ENCODE data around the gene NXPE4. TPM values are rescaled to one million over a fixed set of nuclear protein-coding genes. Genes with fewer than 3 reads are reported as not detected.
"Not testable (repeated sequence)": the region's sequence is repeated elsewhere in the genome, so short reads cannot be mapped to it uniquely, and the experiment has no call there.

The NXPE4 gene
- total RNA-seq, 8 experiments from 2014 or later = 0.14 to 0.24 (median 0.14) TPM; not detected in 5

DNA sequence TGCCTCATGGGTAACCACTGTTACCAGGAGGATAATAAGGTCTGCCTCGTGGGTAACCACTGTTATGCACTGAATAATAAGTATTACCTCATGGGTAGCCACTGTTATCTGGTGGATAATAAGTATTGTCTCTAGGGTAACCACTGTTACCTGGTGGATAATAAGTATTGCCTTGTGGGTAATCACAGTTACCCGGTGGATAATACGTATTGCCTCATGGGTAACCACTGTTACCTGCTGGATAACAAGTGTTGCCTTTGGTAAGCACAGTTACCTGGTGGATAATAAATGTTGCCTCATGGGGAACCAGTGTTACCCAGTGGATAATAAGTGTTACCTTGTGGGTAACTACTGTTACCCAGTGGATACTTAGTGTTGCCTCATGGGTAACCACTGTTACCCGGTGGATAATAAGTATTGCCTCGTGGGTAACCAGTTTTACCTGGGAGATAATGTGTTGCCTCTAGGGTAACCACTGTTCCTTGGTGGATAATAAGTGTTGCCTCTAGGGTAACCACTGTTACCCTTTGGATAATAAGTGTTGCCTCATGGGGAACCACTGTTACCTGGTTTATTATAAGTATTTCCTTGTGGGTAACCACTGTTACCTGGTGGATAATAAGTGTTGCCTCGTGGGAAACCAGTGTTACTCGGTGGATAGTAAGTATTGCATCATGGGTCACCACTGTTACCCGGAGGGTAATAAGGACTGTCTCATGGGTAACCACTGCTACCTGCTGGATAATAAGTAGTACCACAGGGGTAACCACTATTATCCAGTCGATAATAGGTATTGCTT, 10.6 kb upstream of the NXPE4 start:
- H3K4me1 ChIP-seq (replicated peaks in 1 of 2) = no peaks in the 10 kb centered on the region
- no peak overlapping the region for H3K4me3 ChIP-seq
- H3K27ac ChIP-seq = no peak overlapping the region
- peak in 3 of 8 experiments; percentile 23 to 41 (median 39) for ATAC-seq (replicated peaks in 6 of 8)
- WGBS, 10 experiments = 10 to 83% (median 65%) methylated on average over 1 to 9 of the region's 9 CpGs; no CpG with 5 or more reads in 1 of the 10 experiments
- in situ Hi-C loops (cut with MboI; ENCODE audit: low pct_unique_long_range_greater_than_20kb in 2 of 9, low sequenced_read_pairs in 9 of 9, unreplicated experiment in 9 of 9) = no loop called here

DNA sequence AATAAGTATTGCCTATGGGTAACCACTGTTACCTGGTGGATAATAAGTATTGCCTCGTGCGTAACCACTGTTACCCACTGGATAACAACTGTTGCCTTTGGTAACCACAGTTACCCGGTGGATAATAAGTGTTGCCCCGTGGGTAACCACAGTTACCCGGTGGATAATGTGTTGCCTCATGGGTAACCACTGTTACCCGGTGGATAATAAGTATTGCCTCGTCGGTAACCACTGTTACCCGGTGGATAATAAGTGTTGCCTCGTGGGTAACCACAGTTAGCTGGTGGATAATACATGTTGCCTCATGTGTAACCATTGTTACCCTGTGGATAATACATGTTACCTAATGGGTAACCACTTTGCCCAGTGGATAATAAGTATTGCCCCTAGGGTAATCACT, 9.8 kb upstream of the NXPE4 start:
- no peak overlapping the region for H3K4me3 ChIP-seq
- no peak overlapping the region for H3K27ac ChIP-seq
- ATAC-seq (replicated peaks in 6 of 8) = no peak
- in situ Hi-C loops (cut with MboI; ENCODE audit: low pct_unique_long_range_greater_than_20kb in 2 of 9, low sequenced_read_pairs in 9 of 9, unreplicated experiment in 9 of 9) = no loop called here
- no peaks in the 10 kb centered on the region for H3K4me1 ChIP-seq (replicated peaks in 1 of 2)
- WGBS, 10 experiments = 20 to 100% (median 82%) methylated on average over 1 to 10 of the region's 10 CpGs; no CpG with 5 or more reads in 4 of the 10 experiments

DNA sequence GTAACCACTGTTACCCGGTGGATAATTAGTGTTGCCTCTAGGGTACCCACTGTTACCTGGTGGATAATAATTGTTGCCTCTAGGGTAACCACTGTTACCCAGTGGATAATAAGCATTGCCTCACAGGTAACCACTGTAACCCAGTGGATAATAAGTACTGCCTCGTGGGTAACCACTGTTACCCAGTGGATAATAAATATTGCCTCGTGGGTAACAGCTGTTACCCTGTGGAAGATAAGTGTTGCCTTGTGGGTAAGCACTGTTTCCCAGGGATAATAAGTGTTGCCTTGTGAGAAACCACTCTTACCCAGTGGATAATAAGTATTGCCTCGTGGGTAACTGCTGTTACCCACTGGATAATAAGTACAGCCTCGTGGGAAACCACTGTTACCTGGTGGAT, 9.3 kb upstream of the NXPE4 start:
- in situ Hi-C loops (cut with MboI; ENCODE audit: low pct_unique_long_range_greater_than_20kb in 2 of 9, low sequenced_read_pairs in 9 of 9, unreplicated experiment in 9 of 9) = no loop called here
- 0 to 80% (median 45%) methylated on average over 1 to 4 of the region's 5 CpGs; no CpG with 5 or more reads in 3 of the 10 experiments for WGBS, 10 experiments
- ATAC-seq (replicated peaks in 6 of 8) = no peak

DNA sequence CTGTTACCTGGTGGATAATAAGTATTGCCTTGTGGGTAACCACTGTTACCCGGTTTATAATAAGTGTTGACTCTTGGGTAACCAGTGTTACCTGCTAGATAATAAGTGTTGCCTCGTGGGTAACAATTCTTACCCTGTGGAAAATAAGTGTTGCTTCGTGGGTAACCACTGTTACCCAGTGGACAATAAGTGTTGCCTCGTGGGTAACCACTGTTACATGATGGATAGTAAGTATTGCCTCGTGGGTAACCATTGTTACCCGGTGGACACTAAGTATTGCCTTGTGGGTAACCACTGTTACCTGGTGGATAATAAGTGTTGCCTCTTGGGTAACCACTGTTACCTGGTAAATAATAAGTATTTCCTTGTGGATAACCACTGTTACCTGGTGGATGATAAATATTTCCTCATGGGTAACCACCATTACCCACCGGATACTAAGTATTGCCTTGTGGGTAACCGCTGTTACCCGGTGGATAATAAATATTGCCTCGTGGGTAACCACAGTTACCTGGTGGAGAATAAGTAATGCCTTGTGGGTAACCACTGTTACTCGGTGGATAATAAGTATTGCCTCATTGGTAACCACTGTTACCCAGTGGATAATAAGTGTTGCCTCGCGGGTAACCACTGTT, 8.7 kb upstream of the NXPE4 start:
- in situ Hi-C loops (cut with MboI; ENCODE audit: low pct_unique_long_range_greater_than_20kb in 2 of 9, low sequenced_read_pairs in 9 of 9, unreplicated experiment in 9 of 9) = no loop called here
- Histone ChIP-seq H3K27ac (no peak overlapping the region), H3K4me3 (no peak overlapping the region), H3K4me1 (replicated peaks in 1 of 2) (no peaks in the 10 kb centered on the region)
- ATAC-seq (replicated peaks in 6 of 8) = no peak
- WGBS, 10 experiments = 40 to 100% (median 65%) methylated on average over 1 to 13 of the region's 13 CpGs

More for the DNA sequence above, 9.3 kb upstream of the NXPE4 start:
- no peaks in the 10 kb centered on the region for H3K4me1 ChIP-seq (replicated peaks in 1 of 2)
- H3K27ac ChIP-seq = no peak overlapping the region
- no peak overlapping the region for H3K4me3 ChIP-seq

DNA sequence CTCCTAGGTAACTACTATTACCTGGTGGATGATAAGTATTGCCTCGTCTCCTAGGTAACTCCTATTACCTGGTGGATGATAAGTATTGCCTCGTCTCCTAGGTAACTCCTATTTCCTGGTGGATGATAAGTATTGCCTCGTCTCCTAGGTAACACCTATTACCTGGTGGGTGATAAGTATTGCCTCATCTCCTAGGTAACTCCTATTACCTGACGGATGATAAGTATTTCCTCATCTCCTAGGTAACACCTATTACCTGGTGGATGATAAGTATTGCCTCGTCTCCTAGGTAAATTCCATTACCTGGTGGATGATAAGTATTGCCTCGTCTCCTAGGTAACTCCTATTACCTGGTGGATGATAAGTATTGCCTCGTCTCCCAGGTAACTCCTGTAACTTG, 7.6 kb upstream of the NXPE4 start:
- ATAC-seq (replicated peaks in 6 of 8); in situ Hi-C loops (cut with MboI; ENCODE audit: low pct_unique_long_range_greater_than_20kb in 2 of 9, low sequenced_read_pairs in 9 of 9, unreplicated experiment in 9 of 9); H3K4me1 ChIP-seq (replicated peaks in 1 of 2); H3K4me3 ChIP-seq; H3K27ac ChIP-seq: not testable (repeated sequence)
- WGBS, 10 experiments = 25 to 100% (median 80%) methylated on average over 1 to 7 of the region's 7 CpGs; no CpG with 5 or more reads in 1 of the 10 experiments

DNA sequence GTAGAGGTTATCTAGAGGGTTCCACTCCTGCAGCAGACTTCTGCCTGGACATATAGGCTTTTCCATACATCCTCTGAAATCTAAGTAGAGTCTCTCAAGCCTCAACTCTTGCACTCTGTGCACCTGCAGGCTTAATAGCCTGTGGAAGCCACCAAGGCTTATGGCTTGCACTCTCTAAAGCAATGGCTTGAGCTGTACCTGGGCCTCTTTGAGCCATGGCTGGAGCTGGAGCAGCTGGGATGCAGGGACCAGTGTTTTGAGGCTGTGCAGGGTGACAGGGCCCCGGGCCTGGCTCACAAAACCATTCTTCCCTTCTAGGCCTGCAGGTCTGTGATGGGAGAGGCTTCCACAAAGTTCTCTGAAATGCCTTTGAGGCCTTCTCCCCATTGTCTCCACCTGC, 2.9 kb upstream of the NXPE4 start:
- 0 to 100% (median 63%) methylated on average over 1 of the region's 1 CpG; no CpG with 5 or more reads in 6 of the 10 experiments for WGBS, 10 experiments
- in situ Hi-C loops (cut with MboI; ENCODE audit: low pct_unique_long_range_greater_than_20kb in 2 of 9, low sequenced_read_pairs in 9 of 9, unreplicated experiment in 9 of 9) = no loop called here

DNA sequence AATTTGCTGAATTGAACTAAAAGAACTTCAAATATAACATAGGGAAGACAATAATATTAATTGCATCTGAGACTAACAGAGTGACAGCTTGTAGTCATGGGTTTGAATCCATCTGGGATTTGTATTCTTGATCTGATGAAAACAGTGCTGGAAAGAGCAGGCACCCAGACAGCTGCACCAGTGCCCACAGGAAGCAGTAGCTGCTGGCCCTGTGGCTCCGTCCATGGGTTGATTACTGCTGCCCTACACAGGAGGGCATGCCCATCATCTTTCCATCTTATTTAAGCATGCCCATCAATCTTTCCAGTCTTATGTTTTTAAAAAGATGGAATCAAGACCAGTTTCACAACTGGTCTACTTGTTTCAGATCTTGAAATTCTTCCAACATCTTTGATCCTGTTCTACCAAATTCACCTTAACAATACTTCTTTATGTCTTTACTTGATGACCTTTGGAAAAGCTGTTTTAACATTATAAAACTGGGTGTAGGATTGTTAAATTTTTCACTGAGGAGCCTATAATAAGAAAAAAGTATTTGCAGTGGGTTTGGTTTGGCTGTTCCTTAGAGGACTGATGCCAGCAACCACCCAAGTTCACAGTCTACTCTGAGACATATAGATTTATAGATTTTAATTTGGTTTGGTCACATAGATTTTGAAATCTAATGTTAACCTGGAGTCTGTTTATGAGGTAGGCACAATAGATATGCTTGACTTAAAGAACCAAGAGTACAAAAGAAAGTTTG, 761 bp upstream of the NXPE4 start:
- Histone ChIP-seq H3K4me1 (replicated peaks in 1 of 2) (no peaks in the 10 kb centered on the region), H3K4me3 (no peak overlapping the region), H3K27ac (no peak overlapping the region)
- 22 to 100% (median 57%) methylated on average over 1 of the region's 1 CpG; no CpG with 5 or more reads in 5 of the 10 experiments for WGBS, 10 experiments
- in situ Hi-C loops (cut with MboI; ENCODE audit: low pct_unique_long_range_greater_than_20kb in 2 of 9, low sequenced_read_pairs in 9 of 9, unreplicated experiment in 9 of 9) = no loop called here
- no peak for ATAC-seq (replicated peaks in 6 of 8)

More for the DNA sequence above, 2.9 kb upstream of the NXPE4 start:
- no peaks in the 10 kb centered on the region for H3K4me1 ChIP-seq (replicated peaks in 1 of 2)
- no peak for ATAC-seq (replicated peaks in 6 of 8)
- H3K4me3 ChIP-seq = no peak overlapping the region
- H3K27ac ChIP-seq = no peak overlapping the region

DNA sequence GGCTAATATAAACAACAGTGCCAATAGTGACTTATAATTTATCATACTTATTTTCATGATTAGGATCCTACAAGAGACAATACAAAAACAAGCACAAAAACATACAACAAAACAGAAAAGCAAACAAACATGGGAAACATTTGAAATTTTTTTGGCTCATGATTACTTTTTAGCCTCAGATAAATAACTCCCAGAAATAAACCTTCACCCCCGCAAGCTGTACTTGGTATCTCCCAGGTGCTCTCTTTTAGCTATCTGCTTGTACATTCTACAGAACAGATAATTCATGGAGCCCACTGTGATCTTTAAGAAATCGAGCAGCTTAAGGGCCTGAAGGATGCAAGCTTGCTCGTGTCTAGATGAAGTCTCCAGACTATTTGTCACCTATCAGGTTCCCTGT, 883 bp downstream of the NXPE4 start:
- Histone ChIP-seq H3K4me3 (no peak overlapping the region), H3K27ac (no peak overlapping the region), H3K4me1 (replicated peaks in 1 of 2) (no peaks in the 10 kb centered on the region)
- in situ Hi-C loops (cut with MboI; ENCODE audit: low pct_unique_long_range_greater_than_20kb in 2 of 9, low sequenced_read_pairs in 9 of 9, unreplicated experiment in 9 of 9) = no loop called here
- 17 to 100% (median 75%) methylated on average over 1 to 3 of the region's 3 CpGs for WGBS, 10 experiments
- no peak for ATAC-seq (replicated peaks in 6 of 8)

DNA sequence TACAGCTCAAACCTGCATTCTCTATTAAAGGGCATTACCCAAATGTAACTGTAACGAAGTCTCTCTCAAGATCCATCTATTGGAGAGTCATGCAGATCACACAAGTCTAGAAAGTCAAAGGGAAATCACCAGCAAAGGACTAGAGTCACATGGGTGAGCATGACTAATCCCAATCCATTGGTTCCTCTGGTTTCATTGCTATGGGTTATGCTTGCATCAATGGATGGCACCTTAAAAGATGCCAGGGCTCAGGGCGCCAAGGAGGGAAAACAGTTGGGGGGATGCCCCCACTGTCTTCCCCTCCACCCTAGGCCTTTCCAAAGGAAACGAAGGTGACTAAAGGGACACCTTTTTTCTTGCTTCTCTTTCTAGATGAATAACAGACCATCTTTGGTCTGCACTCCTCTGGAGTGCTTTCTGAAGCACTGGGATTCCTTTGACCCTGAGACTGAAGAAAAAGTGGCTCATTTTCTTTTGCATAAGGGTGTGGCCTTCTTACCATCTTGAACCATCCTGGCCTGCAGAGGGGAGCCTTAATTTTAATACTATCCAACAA, 8.1 kb downstream of the NXPE4 start:
- 0 to 88% (median 42%) methylated on average over 1 to 3 of the region's 3 CpGs; no CpG with 5 or more reads in 1 of the 10 experiments for WGBS, 10 experiments

DNA sequence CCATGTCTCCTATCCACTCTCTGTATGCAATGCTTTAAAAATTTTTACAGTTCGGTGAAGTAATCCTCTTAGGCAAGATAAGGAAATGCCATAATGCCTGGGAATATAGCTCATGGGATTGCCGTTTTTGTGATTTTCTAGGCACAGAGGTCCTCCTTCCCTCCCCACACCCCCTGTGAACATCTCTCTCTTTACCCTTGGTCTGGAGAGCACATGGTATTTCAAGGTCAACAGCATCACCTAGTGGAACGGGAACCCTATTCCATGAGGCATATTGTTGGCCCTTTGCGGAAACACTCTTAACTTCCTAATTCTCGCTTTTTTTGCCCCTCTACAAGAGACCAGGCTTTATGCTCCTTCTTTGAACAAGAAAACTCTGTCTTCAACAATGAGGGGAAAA, 8.8 kb downstream of the NXPE4 start:
- no peak overlapping the region for H3K4me3 ChIP-seq
- in situ Hi-C loops (cut with MboI; ENCODE audit: low pct_unique_long_range_greater_than_20kb in 2 of 9, low sequenced_read_pairs in 9 of 9, unreplicated experiment in 9 of 9) = no loop called here
- WGBS, 10 experiments = 0 to 92% (median 71%) methylated on average over 1 to 5 of the region's 5 CpGs
- ATAC-seq (replicated peaks in 6 of 8) = no peak
- no peaks in the 10 kb centered on the region for H3K4me1 ChIP-seq (replicated peaks in 1 of 2)
- H3K27ac ChIP-seq = no peak overlapping the region

More for the DNA sequence above, 8.1 kb downstream of the NXPE4 start:
- ATAC-seq (replicated peaks in 6 of 8) = no peak
- in situ Hi-C loops (cut with MboI; ENCODE audit: low pct_unique_long_range_greater_than_20kb in 2 of 9, low sequenced_read_pairs in 9 of 9, unreplicated experiment in 9 of 9) = no loop called here
- Histone ChIP-seq H3K4me3 (no peak overlapping the region), H3K27ac (no peak overlapping the region), H3K4me1 (replicated peaks in 1 of 2) (no peaks in the 10 kb centered on the region)

DNA sequence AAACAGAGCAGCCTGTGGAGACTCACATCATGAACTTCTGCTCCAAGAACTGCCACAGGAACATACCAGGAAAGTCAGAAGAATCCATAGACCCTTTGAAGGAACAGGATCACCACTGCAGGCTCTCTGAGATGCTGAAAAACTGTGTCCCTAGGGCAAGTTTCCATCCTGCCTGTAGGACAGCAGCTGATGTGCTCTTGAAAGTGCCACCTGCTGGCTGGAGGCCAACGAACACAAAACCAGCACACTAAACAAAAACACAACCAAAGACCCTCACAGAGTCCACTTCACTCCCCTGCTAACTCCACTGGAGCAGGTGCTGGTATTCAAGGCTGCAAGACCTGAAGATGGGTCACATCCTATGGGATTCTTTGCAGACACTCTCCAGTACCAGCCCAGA, 23.9 kb downstream of the NXPE4 start:
- no peak for ATAC-seq (replicated peaks in 6 of 8)
- in situ Hi-C loops (cut with MboI; ENCODE audit: low pct_unique_long_range_greater_than_20kb in 2 of 9, low sequenced_read_pairs in 9 of 9, unreplicated experiment in 9 of 9) = loop anchor here in 3 of 9 experiments (25.0 kb wide), 1 partner anchor 91 kb away; no protein-coding TSS in a partner anchor
- WGBS, 10 experiments = 80% methylated on average over 1 of the region's 1 CpG; no CpG with 5 or more reads in 9 of the 10 experiments
- H3K4me3 ChIP-seq = no peak overlapping the region
- no peak overlapping the region for H3K27ac ChIP-seq
- no peaks in the 10 kb centered on the region for H3K4me1 ChIP-seq (replicated peaks in 1 of 2)

DNA sequence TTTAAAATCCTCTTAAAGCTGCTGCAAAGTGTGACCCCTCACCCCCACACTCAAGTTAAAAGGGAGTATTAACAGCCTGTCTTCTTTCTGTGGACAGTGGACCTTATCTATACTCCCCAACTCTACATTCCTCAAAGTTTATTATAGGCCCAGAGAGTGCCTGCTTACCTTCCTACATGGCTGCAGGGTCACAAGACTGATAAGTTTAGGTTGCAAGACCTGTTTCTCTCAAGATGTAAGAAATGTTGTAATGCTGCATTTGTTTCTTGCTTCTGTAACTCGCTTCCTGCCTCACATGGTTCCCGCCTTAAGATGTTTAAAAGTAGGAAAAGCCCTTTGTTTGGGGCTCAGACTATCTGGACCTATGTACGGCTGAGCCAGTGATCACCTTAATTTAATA, 25.8 kb downstream of the NXPE4 start:
- 17 to 100% (median 60%) methylated on average over 1 to 3 of the region's 3 CpGs; no CpG with 5 or more reads in 1 of the 10 experiments for WGBS, 10 experiments
- in situ Hi-C loops (cut with MboI; ENCODE audit: low pct_unique_long_range_greater_than_20kb in 2 of 9, low sequenced_read_pairs in 9 of 9, unreplicated experiment in 9 of 9) = loop anchor here in 3 of 9 experiments (25.0 kb wide), 1 partner anchor 92 kb away; no protein-coding TSS in a partner anchor

More for the DNA sequence above, 25.8 kb downstream of the NXPE4 start:
- no peak overlapping the region for H3K4me3 ChIP-seq
- no peak for ATAC-seq (replicated peaks in 6 of 8)
- peaks cover 0 to 2% of the 10 kb centered on the region in 2 donors for H3K4me1 ChIP-seq (replicated peaks in 1 of 2)
- H3K27ac ChIP-seq = no peak overlapping the region

Data from motor neuron (in vitro differentiated cells).